Mesenteric fat pad (tissue), 1 donor: ENCODE measurements around the gene TPM4. TPM values are rescaled to one million over a fixed set of nuclear protein-coding genes. Genes with fewer than 3 reads are reported as not detected.

Experiments
- total RNA-seq: library from RNA; stranded (reverse); fragmentation: NEBNext Ultra II Directional; extraction: Animal tissue kit (Norgen Biotek cat#: 25700); gene quantifications from one replicate; pipeline ENCODE4 v1.2.1, GENCODE V29; 2021
- donor health status: DM: yes; HTN: yes; CAD: no.

The TPM4 gene
- total RNA-seq, 1 donor from 2014 or later = 385 TPM

Other genes with a start within 250 kb of the TPM4 start
- gene CYP4F2, start 178.4 kb upstream of the TPM4 start, total RNA-seq = not detected
- 0.87 TPM for gene CYP4F11, start 142.0 kb upstream of the TPM4 start, total RNA-seq
- not detected for gene OR10H4, start 127.5 kb upstream of the TPM4 start, total RNA-seq
- 51.4 TPM for gene RAB8A, start 35.4 kb downstream of the TPM4 start, total RNA-seq
- gene HSH2D, start 67.2 kb downstream of the TPM4 start, total RNA-seq = 1.2 TPM
- gene CIB3, start 97.0 kb downstream of the TPM4 start, total RNA-seq = not detected
- gene FAM32A, start 108.9 kb downstream of the TPM4 start, total RNA-seq = 59.4 TPM
- gene AP1M1, start 121.4 kb downstream of the TPM4 start, total RNA-seq = 110 TPM
- gene KLF2, start 248.3 kb downstream of the TPM4 start, total RNA-seq = 228 TPM